Neural crest cell (in vitro differentiated cells): ENCODE results near the gene ADPRM. TPM values are rescaled to one million over a fixed set of nuclear protein-coding genes. Genes with fewer than 3 reads are reported as not detected.

ENCODE experiments used
- DNase-seq: peaks from one replicate; pipeline ENCODE4 v3.0.0; 2021; ENCODE audit warnings: low read depth, mixed read lengths, low spot score
- H3K27ac Mint-ChIP-seq: one replicate; pipeline ENCODE4 v1.8.0; 2021; ENCODE audit warnings: mild to moderate bottlenecking, mixed read lengths; ENCODE audit not compliant: unreplicated experiment
- H3K27me3 Mint-ChIP-seq: 2 replicates; pipeline ENCODE4 v1.8.0; 2021; ENCODE audit warnings: low read depth, mild to moderate bottlenecking, mixed read lengths
- H3K36me3 Mint-ChIP-seq: 2 replicates; pipeline ENCODE4 v1.8.0; 2021; ENCODE audit warnings: low read depth, mild to moderate bottlenecking, mixed read lengths
- H3K4me1 Mint-ChIP-seq: 2 replicates; pipeline ENCODE4 v1.8.0; 2021; ENCODE audit warnings: mixed read lengths
- H3K4me3 Mint-ChIP-seq: one replicate; pipeline ENCODE4 v1.8.0; 2021; ENCODE audit warnings: mild to moderate bottlenecking, mixed read lengths
- H3K9me3 Mint-ChIP-seq: 2 replicates; pipeline ENCODE4 v1.8.0; 2021; ENCODE audit warnings: mixed read lengths
- CTCF ChIP-seq: fragments of 200-600 bp; sonication (generic); conservative IDR thresholded peaks from 2 replicates; pipeline ENCODE4 v1.5.0; 2021; ENCODE audit warnings: antibody characterized with exemption, mild to moderate bottlenecking
- total RNA-seq: library from RNA; stranded (reverse); gene quantifications from 2 replicates; pipeline ENCODE4 v1.2.1, GENCODE V29; 2021

Gene ADPRM
- total RNA-seq, 1 donor from 2014 or later, result 9.8 TPM

- DNase-seq, result no peak
- H3K27ac Mint-ChIP-seq, result no peak overlapping the region
- H3K36me3 Mint-ChIP-seq, result no peaks in the 10 kb centered on the region
- no peaks in the 10 kb centered on the region for H3K9me3 Mint-ChIP-seq
- peaks cover 7% of the 10 kb centered on the region for H3K27me3 Mint-ChIP-seq
- H3K4me1 Mint-ChIP-seq, result peaks cover 22% of the 10 kb centered on the region
- TF ChIP-seq CTCF, result no peak
- no peak overlapping the region for H3K4me3 Mint-ChIP-seq
These were observed 38.4 kb downstream of the ADPRM start for GRCh38 chr17:10735821-10736220.

DNA sequence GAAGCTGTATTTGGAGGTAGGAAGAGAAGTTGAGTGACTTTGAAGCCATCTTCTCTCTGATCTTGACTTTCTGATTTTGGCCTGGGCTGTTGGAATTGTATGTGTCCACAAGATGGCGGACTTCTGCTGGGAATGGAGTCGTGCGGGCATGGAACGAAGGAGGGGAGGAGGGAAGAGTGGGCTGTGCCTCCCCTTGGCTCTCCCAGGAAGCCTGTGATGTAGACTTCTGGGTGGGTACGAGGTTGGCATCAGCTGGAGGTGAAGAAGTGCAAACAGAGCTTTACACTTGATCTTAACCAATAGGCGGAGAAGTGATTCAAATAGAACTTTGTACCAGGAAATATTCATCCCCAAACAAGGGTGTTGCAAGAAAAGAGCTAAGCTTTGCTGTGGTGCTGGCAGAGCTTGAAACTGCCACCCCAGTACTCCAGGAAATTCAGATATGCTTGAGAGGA, 39.8 kb downstream of the ADPRM start:
- Mint-ChIP-seq H3K4me3 (no peak overlapping the region), H3K27me3 (peaks cover 7% of the 10 kb centered on the region), H3K27ac (no peak overlapping the region), H3K4me1 (peaks cover 14% of the 10 kb centered on the region), H3K9me3 (no peaks in the 10 kb centered on the region), H3K36me3 (no peaks in the 10 kb centered on the region)
- peak; percentile 84 for TF ChIP-seq CTCF
- peak; percentile 69 for DNase-seq

DNA sequence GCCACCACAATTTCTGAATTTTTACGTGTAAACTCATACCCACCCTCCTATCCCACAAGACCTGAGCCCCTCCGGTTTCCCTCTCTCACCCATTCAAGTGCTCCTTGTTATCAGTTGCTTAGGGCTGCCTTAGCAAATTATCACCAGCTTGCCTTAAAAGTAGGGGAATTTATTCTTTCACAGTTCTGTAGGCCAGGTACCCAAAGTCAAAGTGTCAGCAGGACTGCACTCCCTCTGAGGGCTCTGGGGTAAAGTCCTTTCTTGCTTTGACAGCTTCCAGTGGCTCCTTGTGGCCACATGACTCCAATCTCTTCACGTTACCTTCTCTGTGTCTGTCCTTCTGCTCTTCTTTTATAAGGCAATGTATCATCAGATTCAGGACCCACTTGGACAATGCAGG, 40.3 kb downstream of the ADPRM start:
- Mint-ChIP-seq H3K9me3 (no peaks in the 10 kb centered on the region), H3K4me3 (no peak overlapping the region), H3K27ac (no peak overlapping the region), H3K27me3 (peaks cover 7% of the 10 kb centered on the region), H3K36me3 (no peaks in the 10 kb centered on the region), H3K4me1 (peaks cover 14% of the 10 kb centered on the region)
- DNase-seq, result no peak
- no peak for TF ChIP-seq CTCF

GRCh38 chr17:10738521-10739258, 41.3 kb downstream of the ADPRM start:
- no peaks in the 10 kb centered on the region for H3K9me3 Mint-ChIP-seq
- TF ChIP-seq CTCF, result no peak
- peaks cover 9% of the 10 kb centered on the region for H3K4me1 Mint-ChIP-seq
- peaks cover 7% of the 10 kb centered on the region for H3K27me3 Mint-ChIP-seq
- H3K36me3 Mint-ChIP-seq, result no peaks in the 10 kb centered on the region
- no peak overlapping the region for H3K4me3 Mint-ChIP-seq
- DNase-seq, result no peak
- H3K27ac Mint-ChIP-seq, result no peak overlapping the region

DNA sequence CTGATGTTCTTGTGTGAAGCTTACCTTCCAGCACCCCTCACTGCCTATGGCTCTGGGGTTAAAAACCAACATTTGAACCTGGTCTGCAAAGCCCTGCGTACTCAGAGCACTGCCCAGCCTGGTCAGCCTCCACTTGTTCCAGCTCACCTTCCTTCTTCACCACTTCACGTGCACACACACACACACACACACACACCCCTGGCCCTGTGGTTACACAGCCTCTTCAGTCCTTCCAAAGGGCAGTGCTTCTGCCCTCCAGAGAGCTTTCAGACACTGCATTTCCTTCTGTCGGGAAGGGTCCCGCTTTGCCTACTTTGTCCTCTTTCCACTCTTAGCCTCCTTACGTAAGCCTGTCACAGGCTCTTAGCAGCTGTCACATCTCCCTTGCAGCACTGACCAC, 42.0 kb downstream of the ADPRM start:
- H3K4me3 Mint-ChIP-seq, result no peak overlapping the region
- peaks cover 7% of the 10 kb centered on the region for H3K27me3 Mint-ChIP-seq
- no peaks in the 10 kb centered on the region for H3K9me3 Mint-ChIP-seq
- DNase-seq, result no peak
- H3K4me1 Mint-ChIP-seq, result peaks cover 11% of the 10 kb centered on the region
- no peaks in the 10 kb centered on the region for H3K36me3 Mint-ChIP-seq
- no peak for TF ChIP-seq CTCF
- peak overlapping the region; percentile 90 for H3K27ac Mint-ChIP-seq
